GM12801 (cell line): Measurements from ENCODE around the gene OTP.

Experiments
- CTCF ChIP-seq: IDR thresholded peaks from one replicate; pipeline ENCODE4 v1.5.1; 2011; ENCODE audit warnings: control low read depth; ENCODE audit not compliant: insufficient read length; ENCODE audit errors: extremely low read depth

Gene OTP

GRCh38 chr5:77643654-77644370 lies 5.3 kb upstream of the OTP start:
- TF ChIP-seq CTCF = no peak

GRCh38 chr5:77642738-77643653 lies 4.5 kb upstream of the OTP start:
- no peak for TF ChIP-seq CTCF

- no peak for TF ChIP-seq CTCF
Observed at GRCh38 chr5:77641963-77642737, 3.6 kb upstream of the OTP start.

- TF ChIP-seq CTCF = no peak
Observed at GRCh38 chr5:77641397-77641943, 3.0 kb upstream of the OTP start.

- TF ChIP-seq CTCF = no peak
Observed at GRCh38 chr5:77640589-77641396, 2.3 kb upstream of the OTP start.

GRCh38 chr5:77638763-77639671 lies 504 bp upstream of the OTP start:
- no peak for TF ChIP-seq CTCF
